Measurements from ENCODE around the gene BSPH1.

The BSPH1 gene

DNA sequence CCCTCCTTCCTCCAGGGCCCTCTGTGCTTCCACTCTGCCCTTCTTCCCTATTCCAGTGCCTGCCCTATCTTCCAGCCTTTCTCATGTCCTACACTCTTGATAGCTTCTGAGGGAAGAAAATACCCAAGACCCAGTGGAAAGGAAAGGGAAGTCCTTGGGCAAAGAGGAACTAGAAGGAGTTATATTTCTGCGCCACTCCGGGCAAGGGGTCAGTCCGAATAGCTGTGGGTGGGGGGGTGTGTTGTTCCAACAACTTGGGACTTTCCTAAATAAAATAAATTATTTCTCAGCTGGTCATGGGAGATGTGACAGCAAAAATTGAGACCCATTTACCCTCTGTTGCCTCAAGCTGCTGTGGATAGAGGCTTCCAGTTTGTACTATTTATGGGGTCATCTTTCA lies 28.7 kb upstream of the BSPH1 start:
- no peak overlapping the region for H3K9ac ChIP-seq
- no peaks in the 10 kb centered on the region for H3K36me3 ChIP-seq (ENCODE audit: insufficient read depth)
- no peaks in the 10 kb centered on the region for H3K79me2 ChIP-seq (ENCODE audit: insufficient read depth, low read depth)
- H3K4me2 ChIP-seq = no peak overlapping the region
- no peaks in the 10 kb centered on the region for H4K20me1 ChIP-seq (ENCODE audit: insufficient read depth)
- peaks cover 80% of the 10 kb centered on the region for H3K27me3 ChIP-seq (ENCODE audit: insufficient read depth, low read depth)
- no peaks in the 10 kb centered on the region for H3K4me1 ChIP-seq (ENCODE audit: low read depth, poor library complexity, severe bottlenecking)
- H2AFZ ChIP-seq (ENCODE audit: low read depth) = no peak overlapping the region
- no peak overlapping the region for H3K27ac ChIP-seq
- H3K4me3 ChIP-seq (IDR thresholded peaks at IDR 0.05; ENCODE audit: insufficient read depth, low read depth, low read length) = no peak overlapping the region
- TF ChIP-seq, protein P1, sequence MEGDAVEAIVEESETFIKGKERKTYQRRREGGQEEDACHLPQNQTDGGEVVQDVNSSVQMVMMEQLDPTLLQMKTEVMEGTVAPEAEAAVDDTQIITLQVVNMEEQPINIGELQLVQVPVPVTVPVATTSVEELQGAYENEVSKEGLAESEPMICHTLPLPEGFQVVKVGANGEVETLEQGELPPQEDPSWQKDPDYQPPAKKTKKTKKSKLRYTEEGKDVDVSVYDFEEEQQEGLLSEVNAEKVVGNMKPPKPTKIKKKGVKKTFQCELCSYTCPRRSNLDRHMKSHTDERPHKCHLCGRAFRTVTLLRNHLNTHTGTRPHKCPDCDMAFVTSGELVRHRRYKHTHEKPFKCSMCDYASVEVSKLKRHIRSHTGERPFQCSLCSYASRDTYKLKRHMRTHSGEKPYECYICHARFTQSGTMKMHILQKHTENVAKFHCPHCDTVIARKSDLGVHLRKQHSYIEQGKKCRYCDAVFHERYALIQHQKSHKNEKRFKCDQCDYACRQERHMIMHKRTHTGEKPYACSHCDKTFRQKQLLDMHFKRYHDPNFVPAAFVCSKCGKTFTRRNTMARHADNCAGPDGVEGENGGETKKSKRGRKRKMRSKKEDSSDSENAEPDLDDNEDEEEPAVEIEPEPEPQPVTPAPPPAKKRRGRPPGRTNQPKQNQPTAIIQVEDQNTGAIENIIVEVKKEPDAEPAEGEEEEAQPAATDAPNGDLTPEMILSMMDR (conservative IDR thresholded peaks at IDR 0.05; ENCODE audit: low read depth, low read length) = no peak

DNA sequence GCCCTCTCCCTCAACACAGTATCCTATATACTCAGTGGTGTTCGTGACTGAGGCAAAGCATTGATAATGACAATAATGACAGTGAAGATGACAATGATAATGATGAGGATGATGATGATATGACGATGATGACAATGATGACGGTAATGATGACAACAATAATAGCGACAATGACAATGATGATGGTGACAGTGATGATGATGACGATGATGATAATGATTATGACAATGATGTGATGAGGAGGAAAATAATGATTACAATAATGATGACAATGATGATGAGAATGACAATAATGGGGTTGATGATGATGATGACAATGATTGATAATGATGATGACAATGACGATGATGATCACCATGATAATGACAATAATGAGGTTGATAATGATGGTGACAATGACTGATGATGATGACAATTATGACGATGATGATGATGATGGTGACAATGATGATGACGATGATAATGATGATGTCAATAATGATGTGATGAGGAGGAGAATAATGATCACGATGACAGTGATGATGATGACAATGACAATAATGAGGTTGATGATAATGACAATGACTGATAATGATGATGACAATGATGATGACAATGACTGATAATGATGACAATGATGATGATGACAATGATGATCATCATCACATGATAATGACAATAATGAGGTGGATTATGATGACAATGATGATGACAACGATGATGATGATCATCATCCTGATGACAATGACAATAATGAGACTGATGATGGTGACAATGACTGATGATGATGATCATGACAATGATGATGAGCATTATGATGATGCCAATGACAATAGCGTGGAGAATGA lies 19.2 kb upstream of the BSPH1 start:
- no peaks in the 10 kb centered on the region for H3K79me2 ChIP-seq (ENCODE audit: insufficient read depth, low read depth)
- H3K36me3 ChIP-seq (ENCODE audit: insufficient read depth) = no peaks in the 10 kb centered on the region
- H3K4me3 ChIP-seq (IDR thresholded peaks at IDR 0.05; ENCODE audit: insufficient read depth, low read depth, low read length) = no peak overlapping the region
- no peaks in the 10 kb centered on the region for H3K4me1 ChIP-seq (ENCODE audit: low read depth, poor library complexity, severe bottlenecking)
- TF ChIP-seq, protein P1 (conservative IDR thresholded peaks at IDR 0.05; ENCODE audit: low read depth, low read length) = no peak
- H3K27ac ChIP-seq = no peak overlapping the region
- H3K9ac ChIP-seq = no peak overlapping the region
- peaks cover 22% of the 10 kb centered on the region; the same call in 1 of the 2 replicates for H3K27me3 ChIP-seq (ENCODE audit: insufficient read depth, low read depth)
- H2AFZ ChIP-seq (ENCODE audit: low read depth) = no peak overlapping the region
- no peak overlapping the region for H3K4me2 ChIP-seq
- H4K20me1 ChIP-seq (ENCODE audit: insufficient read depth) = no peaks in the 10 kb centered on the region

DNA sequence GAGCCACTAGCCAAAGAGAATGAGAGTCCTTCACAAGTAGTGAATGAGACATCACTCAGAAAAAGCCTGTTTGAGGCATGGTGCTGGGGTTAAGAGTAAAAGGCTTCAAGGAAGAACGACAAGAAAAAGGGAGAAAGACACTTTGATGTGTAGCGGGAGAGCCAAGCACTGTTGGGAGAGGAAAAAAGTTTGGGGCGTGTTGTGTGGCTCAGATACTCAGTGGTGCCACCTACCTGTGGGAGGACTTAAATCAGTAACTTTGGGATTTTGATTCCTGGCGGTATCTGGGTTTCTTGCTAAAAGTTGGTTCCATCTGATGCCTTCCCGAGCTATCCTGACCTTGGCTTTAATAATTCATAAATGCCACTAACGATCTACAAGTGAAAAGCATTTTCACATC lies 14.8 kb upstream of the BSPH1 start:
- H3K4me2 ChIP-seq = no peak overlapping the region
- H3K27me3 ChIP-seq (ENCODE audit: insufficient read depth, low read depth) = peaks cover 44% of the 10 kb centered on the region; the same call in 1 of the 2 replicates
- H3K9ac ChIP-seq = no peak overlapping the region
- H3K4me1 ChIP-seq (ENCODE audit: low read depth, poor library complexity, severe bottlenecking) = no peaks in the 10 kb centered on the region
- TF ChIP-seq, protein P1 (conservative IDR thresholded peaks at IDR 0.05; ENCODE audit: low read depth, low read length) = peak; percentile 59
- H2AFZ ChIP-seq (ENCODE audit: low read depth) = peak overlapping the region; percentile 69; the same call in 1 of the 2 replicates
- no peak overlapping the region for H3K27ac ChIP-seq
- H3K36me3 ChIP-seq (ENCODE audit: insufficient read depth) = no peaks in the 10 kb centered on the region
- H3K79me2 ChIP-seq (ENCODE audit: insufficient read depth, low read depth) = no peaks in the 10 kb centered on the region
- H4K20me1 ChIP-seq (ENCODE audit: insufficient read depth) = no peaks in the 10 kb centered on the region
- no peak overlapping the region for H3K4me3 ChIP-seq (IDR thresholded peaks at IDR 0.05; ENCODE audit: insufficient read depth, low read depth, low read length)

DNA sequence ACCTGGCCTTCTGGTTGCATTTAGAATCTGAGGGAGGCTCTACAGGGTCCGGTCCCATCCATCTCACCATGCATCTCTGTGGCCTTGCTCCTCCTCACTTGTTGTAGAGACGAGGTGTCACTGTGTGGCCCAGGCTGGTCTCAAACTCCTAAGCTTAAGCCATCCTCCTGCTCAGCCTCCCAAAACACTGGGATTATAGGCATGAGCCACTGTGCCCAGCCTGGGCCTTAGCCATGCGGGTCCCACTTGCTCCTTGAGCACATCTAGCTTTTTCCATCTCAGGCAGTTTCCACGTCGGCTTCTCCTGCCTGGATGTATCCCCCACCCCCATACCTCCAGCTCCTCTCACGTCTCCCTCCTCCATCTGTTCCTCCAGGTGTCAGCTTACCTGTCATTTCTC lies 12.3 kb upstream of the BSPH1 start:
- Histone ChIP-seq H3K4me2 (no peak overlapping the region), H3K27me3 (ENCODE audit: insufficient read depth, low read depth) (peaks cover 59% of the 10 kb centered on the region; the same call in 1 of the 2 replicates), H3K36me3 (ENCODE audit: insufficient read depth) (no peaks in the 10 kb centered on the region), H3K27ac (no peak overlapping the region), H3K4me1 (ENCODE audit: low read depth, poor library complexity, severe bottlenecking) (no peaks in the 10 kb centered on the region), H4K20me1 (ENCODE audit: insufficient read depth) (no peaks in the 10 kb centered on the region), H3K4me3 (IDR thresholded peaks at IDR 0.05; ENCODE audit: insufficient read depth, low read depth, low read length) (no peak overlapping the region), H3K79me2 (ENCODE audit: insufficient read depth, low read depth) (no peaks in the 10 kb centered on the region), H2AFZ (ENCODE audit: low read depth) (no peak overlapping the region), H3K9ac (no peak overlapping the region)
- TF ChIP-seq, protein P1 (conservative IDR thresholded peaks at IDR 0.05; ENCODE audit: low read depth, low read length) = no peak

All from KMS-11 (cell line).